ENCODE data around the gene EMCN. TPM values are rescaled to one million over a fixed set of nuclear protein-coding genes. Genes with fewer than 3 reads are reported as not detected.

The EMCN gene
- total RNA-seq, 2 donors from 2014 or later: 3.4 to 6.6 TPM

DNA sequence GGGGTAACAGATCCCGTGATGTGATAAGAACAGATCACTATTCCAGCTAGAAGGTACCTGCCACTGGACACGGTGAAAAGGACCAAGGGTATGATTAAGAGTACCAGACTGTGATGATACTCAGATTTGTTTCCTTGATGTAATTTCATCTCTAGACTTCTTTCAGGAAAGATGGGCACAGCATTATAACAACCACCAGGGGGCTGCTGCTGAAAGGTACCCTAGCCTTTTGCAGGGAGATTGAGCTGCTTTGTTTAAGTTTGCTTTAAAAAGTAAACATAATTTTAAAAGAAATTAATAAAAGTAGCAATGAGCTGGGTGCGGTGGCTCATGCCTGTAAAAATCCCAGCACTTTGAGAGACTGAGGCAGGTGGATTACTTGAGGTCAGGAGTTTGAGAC, 145.4 kb downstream of the EMCN start:
- no peak overlapping the region for H3K27ac ChIP-seq
- no peaks in the 10 kb centered on the region for H3K36me3 ChIP-seq (replicated peaks in 1 of 2; ENCODE audit: insufficient read depth in 1 of 2, low read depth in 2 of 2)
- ATAC-seq: no peak
- WGBS, 2 donors: 42 to 54% methylated on average over 3 of the region's 3 CpGs
- H3K4me3 ChIP-seq: no peak overlapping the region
- H3K27me3 ChIP-seq: no peaks in the 10 kb centered on the region
- TF ChIP-seq POLR2A (IDR thresholded peaks at IDR 0.05) (no peak), CTCF (IDR thresholded peaks at IDR 0.05) (peak in 5 of 7 experiments; percentile 15 to 28 (median 21))
- intact Hi-C loops (cut with DNase I): no loop called here
- no peaks in the 10 kb centered on the region for H3K9me3 ChIP-seq
- DNase-seq: peak in 1 of 4 donors; percentile 9
- H3K4me1 ChIP-seq: no peaks in the 10 kb centered on the region

- no peaks in the 10 kb centered on the region for H3K9me3 ChIP-seq
- H3K27ac ChIP-seq: no peak overlapping the region
- DNase-seq (no peak), ATAC-seq (no peak)
- no peak overlapping the region for H3K4me3 ChIP-seq
- no peak for TF ChIP-seq POLR2A (IDR thresholded peaks at IDR 0.05)
- no peak for TF ChIP-seq CTCF (IDR thresholded peaks at IDR 0.05)
- H3K4me1 ChIP-seq: no peaks in the 10 kb centered on the region
- H3K36me3 ChIP-seq (replicated peaks in 1 of 2; ENCODE audit: insufficient read depth in 1 of 2, low read depth in 2 of 2): no peaks in the 10 kb centered on the region
- no peaks in the 10 kb centered on the region for H3K27me3 ChIP-seq
- 62 to 66% methylated on average over 2 of the region's 2 CpGs for WGBS, 2 donors
- intact Hi-C loops (cut with DNase I): no loop called here
Observed at GRCh38 chr4:100369871-100370270, 148.0 kb downstream of the EMCN start.

DNA sequence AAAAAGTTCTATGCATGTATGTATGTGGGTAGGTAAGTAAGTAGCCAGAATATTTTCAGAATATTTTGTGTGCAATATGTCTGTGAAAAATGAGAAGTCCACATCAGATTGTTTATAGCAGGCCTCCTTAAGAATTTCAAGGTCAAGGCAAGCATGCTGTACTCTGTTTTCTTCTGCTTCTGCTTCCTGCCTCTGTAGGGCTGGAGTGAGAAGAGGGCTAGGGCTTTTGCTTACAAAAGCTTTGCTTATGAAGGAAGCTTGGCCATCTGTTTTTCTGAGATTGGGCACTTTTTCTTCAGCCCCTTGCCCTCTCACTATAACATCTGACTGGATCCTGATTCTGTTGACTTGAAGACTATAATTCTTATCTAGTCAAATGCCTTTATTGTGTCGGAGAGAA, 150.4 kb downstream of the EMCN start:
- intact Hi-C loops (cut with DNase I): no loop called here
- ATAC-seq (no peak), DNase-seq (no peak)
- Histone ChIP-seq H3K4me3 (no peak overlapping the region), H3K36me3 (replicated peaks in 1 of 2; ENCODE audit: insufficient read depth in 1 of 2, low read depth in 2 of 2) (no peaks in the 10 kb centered on the region), H3K4me1 (no peaks in the 10 kb centered on the region), H3K27me3 (no peaks in the 10 kb centered on the region), H3K9me3 (no peaks in the 10 kb centered on the region), H3K27ac (no peak overlapping the region)
- TF ChIP-seq CTCF (IDR thresholded peaks at IDR 0.05) (no peak), POLR2A (IDR thresholded peaks at IDR 0.05) (no peak)
- WGBS, 2 donors: 52 to 54% methylated on average over 1 of the region's 1 CpG

DNA sequence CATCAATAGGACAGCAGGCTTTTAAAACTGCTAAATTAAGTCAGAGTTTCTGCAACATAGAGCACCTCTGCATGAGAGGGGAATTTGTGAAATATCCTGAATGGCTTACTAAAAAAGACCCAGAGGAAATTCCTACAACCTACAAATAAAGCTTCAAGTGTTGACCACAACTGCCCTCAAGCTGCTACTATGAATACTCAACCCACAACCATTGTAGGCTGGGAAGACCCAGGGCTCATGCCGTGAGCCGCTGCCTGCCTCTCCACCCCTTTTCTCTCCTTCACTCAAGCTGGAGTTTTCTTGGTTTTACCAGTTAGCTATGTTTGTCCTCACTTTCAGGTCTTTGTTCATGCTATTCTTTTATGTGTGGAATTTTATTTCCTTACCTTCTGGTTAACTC, 151.6 kb downstream of the EMCN start:
- Histone ChIP-seq H3K4me1 (no peaks in the 10 kb centered on the region), H3K9me3 (no peaks in the 10 kb centered on the region), H3K36me3 (replicated peaks in 1 of 2; ENCODE audit: insufficient read depth in 1 of 2, low read depth in 2 of 2) (no peaks in the 10 kb centered on the region), H3K27me3 (no peaks in the 10 kb centered on the region), H3K4me3 (no peak overlapping the region), H3K27ac (no peak overlapping the region)
- ATAC-seq: no peak
- intact Hi-C loops (cut with DNase I): no loop called here
- WGBS, 2 donors: 26 to 32% methylated on average over 2 of the region's 2 CpGs
- no peak for DNase-seq
- TF ChIP-seq CTCF (IDR thresholded peaks at IDR 0.05) (no peak), POLR2A (IDR thresholded peaks at IDR 0.05) (no peak)

DNA sequence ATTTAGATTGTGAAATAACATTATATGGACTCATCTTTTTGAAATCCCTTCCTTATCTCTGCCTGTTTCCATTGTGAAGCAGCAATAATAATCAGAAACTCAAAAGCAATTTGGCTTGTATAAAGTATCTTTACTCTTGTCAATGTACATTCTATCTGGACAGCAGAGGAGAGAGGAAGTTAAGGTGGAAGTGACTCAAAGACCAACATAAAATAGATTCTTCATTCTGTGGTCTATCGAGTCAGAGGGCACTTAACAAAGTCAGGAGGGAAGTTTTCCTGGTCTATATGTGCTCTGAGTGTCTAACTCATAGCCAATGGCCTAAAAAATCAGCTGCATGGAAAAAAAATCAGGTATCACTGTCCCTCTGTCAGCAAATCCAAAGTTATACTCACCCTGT, 155.5 kb downstream of the EMCN start:
- TF ChIP-seq CTCF (IDR thresholded peaks at IDR 0.05) (no peak), POLR2A (IDR thresholded peaks at IDR 0.05) (no peak)

More for the DNA sequence above, 155.5 kb downstream of the EMCN start:
- H3K27ac ChIP-seq: no peak overlapping the region
- intact Hi-C loops (cut with DNase I): no loop called here
- H3K27me3 ChIP-seq: no peaks in the 10 kb centered on the region
- no peak overlapping the region for H3K4me3 ChIP-seq
- WGBS, 2 donors: 48 to 50% methylated on average over 1 of the region's 1 CpG
- H3K36me3 ChIP-seq (replicated peaks in 1 of 2; ENCODE audit: insufficient read depth in 1 of 2, low read depth in 2 of 2): no peaks in the 10 kb centered on the region
- peaks cover 0 to 5% (median 2%) of the 10 kb centered on the region in 3 donors for H3K9me3 ChIP-seq
- DNase-seq (no peak), ATAC-seq (no peak)
- no peaks in the 10 kb centered on the region for H3K4me1 ChIP-seq

Measured in body of pancreas (tissue), 4 donors.